Activated CD4-positive, alpha-beta T cell treated with anti-CD3 and anti-CD28 coated beads for 48 hours (primary cell): Measurements from ENCODE around the gene IGLL5.
"Not testable (repeated sequence)": the region's sequence is repeated elsewhere in the genome, so short reads cannot be mapped to it uniquely, and the experiment has no call there.

Experiments
- DNase-seq: peaks from one replicate; pipeline ENCODE4 v3.0.0-alpha.2; 2020

Gene IGLL5

GRCh38 chr22:22902247-22903001 is 14.8 kb downstream of the IGLL5 start:
- no peak for DNase-seq

GRCh38 chr22:22903355-22903777 is 15.8 kb downstream of the IGLL5 start:
- DNase-seq, result no peak

DNA sequence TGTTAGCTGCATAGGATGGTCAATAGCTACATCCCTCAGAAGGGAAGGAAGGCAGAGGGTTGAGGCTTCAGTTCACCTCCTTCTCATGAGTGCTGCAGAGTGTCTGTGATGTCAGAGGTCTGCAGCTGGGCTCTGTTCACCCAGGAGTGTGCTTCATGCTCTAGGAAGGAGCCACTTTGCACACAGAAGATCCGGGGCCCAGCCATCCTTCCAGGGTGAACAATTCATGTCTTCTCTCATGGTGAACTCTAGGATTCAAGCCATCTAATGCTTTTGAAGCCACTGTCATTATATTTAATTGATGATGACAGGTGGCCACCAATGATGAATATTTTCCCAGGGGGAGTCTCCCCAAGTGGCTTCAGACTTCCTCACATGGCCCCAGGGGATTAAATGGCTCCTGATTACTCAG is 16.2 kb downstream of the IGLL5 start:
- DNase-seq, result not testable (repeated sequence)

DNA sequence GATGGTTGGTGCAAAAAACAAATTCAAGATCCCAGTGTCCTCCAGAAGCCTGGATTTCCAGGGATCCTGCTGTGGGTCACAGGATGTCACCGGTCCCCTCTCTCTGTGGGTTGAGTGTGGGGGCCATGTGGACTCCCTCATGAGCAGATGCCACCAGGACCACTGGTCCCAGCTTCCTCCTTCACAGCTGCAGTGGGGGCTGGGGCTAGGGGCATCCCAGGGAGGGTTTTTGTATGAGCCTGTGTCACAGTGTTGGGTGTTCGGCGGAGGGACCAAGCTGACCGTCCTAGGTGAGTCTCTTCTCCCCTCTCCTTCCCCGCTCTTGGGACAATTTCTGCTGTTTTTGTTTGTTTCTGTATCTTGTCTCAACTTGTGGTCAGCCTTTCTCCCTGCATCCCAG is 17.1 kb downstream of the IGLL5 start:
- not testable (repeated sequence) for DNase-seq

DNA sequence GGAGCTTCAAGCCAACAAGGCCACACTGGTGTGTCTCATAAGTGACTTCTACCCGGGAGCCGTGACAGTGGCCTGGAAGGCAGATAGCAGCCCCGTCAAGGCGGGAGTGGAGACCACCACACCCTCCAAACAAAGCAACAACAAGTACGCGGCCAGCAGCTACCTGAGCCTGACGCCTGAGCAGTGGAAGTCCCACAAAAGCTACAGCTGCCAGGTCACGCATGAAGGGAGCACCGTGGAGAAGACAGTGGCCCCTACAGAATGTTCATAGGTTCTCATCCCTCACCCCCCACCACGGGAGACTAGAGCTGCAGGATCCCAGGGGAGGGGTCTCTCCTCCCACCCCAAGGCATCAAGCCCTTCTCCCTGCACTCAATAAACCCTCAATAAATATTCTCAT is 18.8 kb downstream of the IGLL5 start:
- not testable (repeated sequence) for DNase-seq

DNA sequence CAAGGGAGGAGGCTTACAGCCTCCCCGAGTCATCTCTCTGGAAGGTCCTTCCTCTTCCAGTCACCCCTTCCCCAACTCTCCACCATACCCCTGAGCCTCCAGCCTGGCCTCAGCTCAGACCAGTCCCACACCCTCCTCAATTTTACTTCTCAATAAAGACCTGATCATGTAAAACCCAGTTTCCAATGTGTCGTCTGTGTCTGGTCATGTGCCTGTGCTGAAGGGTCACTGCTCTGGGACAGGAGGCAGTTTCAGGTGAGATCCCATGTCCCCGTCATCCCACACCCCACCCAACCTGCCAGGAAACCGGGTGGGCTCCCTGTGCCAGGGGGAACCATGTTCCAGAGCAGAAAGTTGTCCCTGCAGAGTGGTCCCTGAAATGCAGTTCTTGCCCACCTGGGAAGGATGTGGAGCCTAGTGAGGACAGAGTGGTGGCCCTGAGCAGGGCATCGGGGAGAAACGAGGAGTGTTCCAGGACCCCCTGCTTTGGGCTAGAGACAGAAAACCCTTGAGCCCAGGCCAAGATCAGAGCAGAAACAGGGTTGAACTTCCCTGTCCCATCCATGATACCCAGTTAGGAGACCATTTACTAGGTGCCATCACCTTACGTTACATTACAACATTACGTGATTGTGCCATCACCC is 19.4 kb downstream of the IGLL5 start:
- no peak for DNase-seq

DNA sequence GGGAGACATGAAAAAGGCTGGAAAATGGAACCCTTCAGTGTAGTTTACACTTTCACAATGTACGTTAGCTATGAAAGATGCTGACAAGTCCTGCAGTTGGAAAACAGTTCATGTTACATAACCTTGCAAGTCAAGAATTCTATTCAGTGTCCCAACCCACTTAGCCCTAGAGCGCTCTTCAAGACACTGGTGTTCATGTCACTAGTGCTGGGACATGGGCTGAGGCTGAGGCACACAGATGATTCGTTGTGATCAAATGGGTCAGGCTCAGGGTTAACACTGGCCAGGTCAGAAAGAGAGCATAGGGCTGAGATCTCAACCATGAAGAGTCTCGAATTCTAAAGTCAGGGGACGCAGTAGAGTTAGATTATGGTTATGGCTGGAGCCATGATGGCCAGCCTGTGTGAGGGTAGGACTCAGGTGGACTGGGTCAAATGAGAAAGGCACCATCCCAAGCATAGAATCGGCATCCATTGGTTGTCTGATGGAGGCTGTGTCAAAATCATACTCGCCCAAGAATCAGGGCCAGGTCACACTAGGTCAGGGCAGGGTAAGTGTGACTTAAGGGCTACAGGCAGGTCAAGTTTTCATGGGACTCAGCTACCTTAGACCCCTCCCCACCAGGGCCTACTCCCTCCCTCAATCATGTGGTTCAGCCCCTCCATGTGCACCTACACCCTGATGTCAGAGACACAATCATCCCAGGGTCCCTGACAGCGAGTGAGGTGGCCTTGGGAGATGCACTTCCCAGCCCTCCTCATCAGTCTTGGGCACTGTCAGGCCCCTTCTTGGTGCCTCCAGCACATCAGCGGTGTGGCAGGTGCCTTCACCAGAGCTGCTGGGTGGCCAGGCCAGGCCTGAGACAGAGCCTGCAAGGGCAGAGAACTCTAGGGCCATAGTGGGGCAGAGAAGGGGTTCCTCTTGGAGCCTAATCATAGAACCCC is 20.2 kb downstream of the IGLL5 start:
- DNase-seq, result no peak

- DNase-seq, result no peak
Observed at GRCh38 chr22:22908495-22908861, 20.9 kb downstream of the IGLL5 start.

DNA sequence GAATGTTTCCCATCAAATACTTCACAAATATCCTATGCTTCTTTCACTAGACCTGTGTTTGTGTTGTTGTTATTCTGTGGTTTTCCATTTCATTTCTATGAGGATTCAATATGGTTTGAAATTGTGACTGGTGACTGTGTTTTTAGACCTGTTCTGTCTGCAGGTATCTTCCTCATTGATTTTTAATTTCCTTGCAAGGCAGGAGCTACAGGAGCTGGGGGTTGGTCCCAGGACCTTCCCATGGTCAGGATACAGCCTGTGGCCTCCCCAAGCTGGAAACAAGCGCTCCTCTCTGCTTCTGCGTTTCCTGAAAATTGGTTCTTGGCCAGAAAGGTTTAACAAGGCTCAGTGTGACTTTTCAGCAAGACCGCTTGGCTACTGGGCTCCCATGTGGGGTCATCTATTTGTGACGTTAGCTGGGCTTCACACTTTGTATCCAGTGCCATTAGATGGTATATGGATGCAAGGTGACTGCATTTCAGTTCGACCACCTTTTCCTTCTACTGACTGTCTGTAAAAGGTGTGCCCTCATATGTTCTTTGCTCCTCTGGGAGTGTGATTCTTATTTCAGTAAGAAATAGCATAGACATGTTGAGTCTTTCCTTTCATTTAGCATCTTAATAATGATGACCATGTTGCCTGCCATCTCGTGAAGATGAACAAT is 21.5 kb downstream of the IGLL5 start:
- no peak for DNase-seq

GRCh38 chr22:22909605-22910271 is 22.1 kb downstream of the IGLL5 start:
- DNase-seq, result no peak

- no peak for DNase-seq
Observed at GRCh38 chr22:22910272-22911240, 22.9 kb downstream of the IGLL5 start.

- no peak for DNase-seq
Observed at GRCh38 chr22:22911327-22912134, 23.9 kb downstream of the IGLL5 start.

- no peak for DNase-seq
Observed at GRCh38 chr22:22912135-22912987, 24.7 kb downstream of the IGLL5 start.

- no peak for DNase-seq
Observed at GRCh38 chr22:22912988-22913253, 25.3 kb downstream of the IGLL5 start.

DNA sequence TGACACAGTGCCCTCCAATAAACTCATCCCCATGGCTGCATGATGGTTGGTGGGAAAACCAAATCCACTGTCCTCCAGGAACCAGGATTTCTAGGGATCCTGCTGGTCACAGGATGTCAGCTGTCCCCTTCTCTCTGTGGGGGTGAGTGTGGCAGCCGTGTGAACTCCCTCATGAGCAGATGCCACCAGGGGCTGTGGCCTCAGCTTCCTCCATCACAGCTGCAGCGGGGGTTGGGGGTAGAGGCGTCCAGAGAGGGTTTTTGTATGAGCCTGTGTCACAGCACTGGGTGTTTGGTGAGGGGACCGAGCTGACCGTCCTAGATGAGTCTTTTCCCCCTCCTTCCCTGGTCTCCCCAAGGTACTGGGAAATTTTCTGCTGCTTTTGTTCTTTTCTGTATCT is 26.4 kb downstream of the IGLL5 start:
- no peak for DNase-seq

DNA sequence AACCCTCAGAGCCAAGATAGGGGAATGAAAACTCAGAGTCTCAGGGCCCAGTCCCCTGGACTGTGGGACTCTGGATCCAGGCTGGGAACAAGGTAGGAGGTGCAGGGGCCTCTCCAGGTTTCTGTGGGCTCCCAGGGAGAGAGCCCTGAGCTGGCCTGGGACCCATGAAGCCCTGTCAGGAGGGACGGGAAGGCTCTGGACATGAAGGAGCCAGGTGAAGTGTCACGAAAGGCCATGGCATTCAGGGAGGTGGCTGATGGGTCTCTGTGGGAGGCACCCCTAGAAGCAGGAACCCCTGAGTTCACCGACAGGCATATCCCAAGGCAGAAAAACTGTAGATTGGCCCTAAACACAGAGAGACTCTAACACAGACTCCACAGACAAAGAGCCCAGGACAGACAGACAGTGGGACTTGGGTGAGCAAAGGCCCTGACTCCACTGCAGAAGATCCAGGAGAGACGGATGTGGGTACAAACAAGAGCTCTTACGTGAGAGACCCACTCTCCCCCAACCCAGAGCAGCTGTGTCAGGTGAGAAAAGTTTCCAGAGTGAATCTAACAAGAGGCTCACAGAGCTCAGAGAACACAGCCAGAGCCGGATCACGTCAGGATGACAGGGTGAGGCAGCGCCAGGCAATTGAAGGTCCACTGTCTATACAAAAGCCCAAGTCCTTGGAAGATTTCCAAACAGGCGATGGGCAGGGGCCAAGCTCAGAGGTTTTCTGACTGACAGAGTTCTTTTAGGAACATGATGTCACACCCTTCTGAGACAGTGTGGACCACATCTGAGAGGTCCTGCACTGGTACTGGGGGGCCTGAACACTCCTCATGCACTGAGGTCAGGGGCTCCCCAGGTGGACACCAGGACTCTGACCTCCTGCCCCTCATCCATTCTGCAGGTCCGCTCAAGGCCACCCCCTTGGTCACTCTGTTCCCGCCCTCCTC is 27.4 kb downstream of the IGLL5 start:
- DNase-seq, result no peak

DNA sequence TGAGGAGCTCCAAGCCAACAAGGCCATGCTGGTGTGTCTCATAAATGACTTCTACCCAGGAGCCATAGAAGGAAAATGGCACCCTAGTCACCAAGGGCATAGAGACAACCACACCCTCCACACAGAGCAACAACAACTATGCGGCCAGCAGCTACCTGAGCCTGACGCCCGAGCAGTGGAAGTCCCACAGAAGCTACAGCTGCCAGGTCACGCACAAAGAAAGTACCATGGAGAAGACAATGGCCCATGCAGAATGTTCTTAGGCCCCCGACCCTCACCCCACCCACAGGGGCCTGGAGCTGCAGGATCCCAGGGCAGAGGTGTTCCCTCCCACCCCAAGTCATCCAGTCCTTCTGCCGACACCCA is 28.0 kb downstream of the IGLL5 start:
- no peak for DNase-seq

- no peak for DNase-seq
Observed at GRCh38 chr22:22916215-22916951, 28.8 kb downstream of the IGLL5 start.
